ENCODE results near the gene PRDM16. TPM values are rescaled to one million over a fixed set of nuclear protein-coding genes. Genes with fewer than 3 reads are reported as not detected.

PRDM16 gene
- total and polyA plus RNA-seq, 4 donors = 0.05 to 0.67 (median 0.19) TPM

GRCh38 chr1:3127738-3128137 is 58.7 kb downstream of the PRDM16 start:
- TF ChIP-seq SP1 (IDR thresholded peaks at IDR 0.05) (no peak), YY1 (IDR thresholded peaks at IDR 0.05) (no peak), HNF4G (IDR thresholded peaks at IDR 0.05) (no peak), TAF1 (conservative IDR thresholded peaks at IDR 0.05) (no peak), JUND (IDR thresholded peaks at IDR 0.05) (no peak), ZBTB33 (IDR thresholded peaks at IDR 0.05) (no peak), CTCF (IDR thresholded peaks at IDR 0.05; ENCODE audit: low read depth, low read length, missing input control) (no peak), MAX (IDR thresholded peaks at IDR 0.05) (no peak), FOXA2 (IDR thresholded peaks at IDR 0.05) (no peak), HNF4A (conservative IDR thresholded peaks at IDR 0.05) (no peak), EGR1 (IDR thresholded peaks at IDR 0.05; ENCODE audit: low read depth in 2 of 2) (no peak), REST (IDR thresholded peaks at IDR 0.05) (no peak), GABPA (IDR thresholded peaks at IDR 0.05 in 1 of 2, conservative IDR thresholded peaks at IDR 0.05 in 1 of 2) (no peak), RAD21 (IDR thresholded peaks at IDR 0.05) (no peak), RXRA (IDR thresholded peaks at IDR 0.05) (no peak), FOXA1 (IDR thresholded peaks at IDR 0.05) (no peak), NR2F2 (IDR thresholded peaks at IDR 0.05) (no peak)
- TF ChIP-seq, protein P1, sequence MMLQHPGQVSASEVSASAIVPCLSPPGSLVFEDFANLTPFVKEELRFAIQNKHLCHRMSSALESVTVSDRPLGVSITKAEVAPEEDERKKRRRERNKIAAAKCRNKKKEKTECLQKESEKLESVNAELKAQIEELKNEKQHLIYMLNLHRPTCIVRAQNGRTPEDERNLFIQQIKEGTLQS (IDR thresholded peaks at IDR 0.05) = no peak
- no peaks in the 10 kb centered on the region for H3K9me3 ChIP-seq (ENCODE audit: control insufficient read depth in 4 of 4, low read length in 3 of 4)
- no peak overlapping the region for H3K27ac ChIP-seq (ENCODE audit: low read depth in 1 of 2, low read length in 2 of 2)
- peaks cover 13 to 31% (median 30%) of the 10 kb centered on the region in 4 donors for H3K4me1 ChIP-seq (ENCODE audit: control insufficient read depth in 4 of 4, insufficient read depth in 4 of 4, low read length in 3 of 4)
- no peak for DNase-seq (ENCODE audit: low spot score)
- no peaks in the 10 kb centered on the region for H3K36me3 ChIP-seq (ENCODE audit: control insufficient read depth in 4 of 4, insufficient read depth in 3 of 4, low read depth in 1 of 4, low read length in 3 of 4)
- no peak overlapping the region for H3K4me3 ChIP-seq (ENCODE audit: low read depth in 1 of 3, low read length in 3 of 3)
- no peaks in the 10 kb centered on the region for H3K27me3 ChIP-seq (ENCODE audit: control insufficient read depth in 4 of 4, insufficient read depth in 4 of 4, low read length in 3 of 4)
- H3K9ac ChIP-seq (ENCODE audit: low read depth in 1 of 2, low read length in 2 of 2) = no peak overlapping the region
- 86% methylated on average over 12 of the region's 12 CpGs for WGBS
